Naive thymus-derived CD8-positive, alpha-beta T cell (primary cell): ENCODE data around the gene PPP1R12A. TPM values are rescaled to one million over a fixed set of nuclear protein-coding genes. Genes with fewer than 3 reads are reported as not detected.
A peak's percentile ranks its signal among the peaks of the same experiment; 100 is the strongest.
"Not testable (repeated sequence)": the region's sequence is repeated elsewhere in the genome, so short reads cannot be mapped to it uniquely, and the experiment has no call there.

Source experiments
- ATAC-seq, 2 donors: fragments of 150-1000 bp; cut with Tn5 transposase in 1 of 2; sonication (Bioruptor Pico), chemical (Tn5 transposase) in 1 of 2; 1 replicate in 1 of 2; 2 replicates in 1 of 2; pipeline ENCODE4 v1.10.0; 2021; ENCODE audit warnings: mild to moderate bottlenecking in 2 of 2, moderate library complexity in 2 of 2
- POLR2A ChIA-PET: fragments of 350-600 bp; sonication (Branson Sonifier 250); formaldehyde crosslinking; loops from one replicate; lab custom pipeline; 2021; ENCODE audit warnings: antibody characterized with exemption; lab: Charles Lee
- DNase-seq, 10 donors: peaks; one replicate each; pipeline versions ENCODE4 v3.0.0 to v3.0.0-alpha.2; 2020 to 2022
- H3K27ac Mint-ChIP-seq, 10 donors: one replicate each; pipeline ENCODE4 v1.8.0; 2020 to 2022; ENCODE audit warnings: mild to moderate bottlenecking in 10 of 10, mixed read lengths in 10 of 10, moderate library complexity in 4 of 10, inconsistent platforms in 1 of 10
- H3K27me3 Mint-ChIP-seq, 5 donors: one replicate each; pipeline ENCODE4 v1.8.0; 2021 to 2022; ENCODE audit warnings: mixed read lengths in 5 of 5
- H3K36me3 Mint-ChIP-seq, 3 donors: one replicate each; pipeline ENCODE4 v1.8.0; 2020 to 2022; ENCODE audit warnings: mixed read lengths in 3 of 3, mild to moderate bottlenecking in 2 of 3, inconsistent platforms in 1 of 3
- H3K4me1 Mint-ChIP-seq, 4 donors: one replicate each; pipeline ENCODE4 v1.8.0; 2021 to 2022; ENCODE audit warnings: mixed read lengths in 4 of 4
- H3K4me3 Mint-ChIP-seq, 10 donors: one replicate each; pipeline ENCODE4 v1.8.0; 2020 to 2022; ENCODE audit warnings: mild to moderate bottlenecking in 10 of 10, mixed read lengths in 10 of 10, moderate library complexity in 6 of 10, inconsistent platforms in 1 of 10
- H3K9me3 Mint-ChIP-seq, 9 donors: one replicate each; pipeline ENCODE4 v1.8.0; 2020 to 2022; ENCODE audit warnings: mixed read lengths in 9 of 9, mild to moderate bottlenecking in 3 of 9, inconsistent platforms in 1 of 9, moderate library complexity in 1 of 9
- polyA plus RNA-seq, 3 donors: library from polyadenylated mRNA; unstranded; fragments of 300-500 nt; fragmentation: Illumina TruSeq; gene quantifications; one replicate each; pipeline ENCODE4 v1.2.3, GENCODE V29; 2021
- total RNA-seq, 8 experiments: library from RNA in 2 of 8; stranded (reverse) in 2 of 8; gene quantifications; one replicate each; pipeline ENCODE4 v1.2.3 and lab custom pipeline; 2021 to 2026

Gene PPP1R12A
- total and polyA plus RNA-seq, 5 experiments from 2014 or later, result 75.4 to 133 (median 84.9) TPM

- Mint-ChIP-seq H3K4me1 (peaks cover 34 to 92% (median 75%) of the 10 kb centered on the region in 4 donors), H3K27ac (no peak overlapping the region), H3K36me3 (peaks cover 0 to 3% (median 0%) of the 10 kb centered on the region in 3 donors), H3K9me3 (no peaks in the 10 kb centered on the region), H3K27me3 (no peaks in the 10 kb centered on the region), H3K4me3 (no peak overlapping the region)
- POLR2A ChIA-PET, result no interaction called here
- ATAC-seq, result no peak
- no peak for DNase-seq
Observed at GRCh38 chr12:79884401-79885006, 50.4 kb downstream of the PPP1R12A start.

GRCh38 chr12:79883216-79883615 is 51.7 kb downstream of the PPP1R12A start:
- ATAC-seq (peak in 1 of 2 donors; percentile 33), DNase-seq (no peak)
- H3K4me1 Mint-ChIP-seq, result peaks cover 31 to 90% (median 70%) of the 10 kb centered on the region in 4 donors
- peak overlapping the region in 6 of 10 donors; percentile 1 to 27 (median 8) for H3K4me3 Mint-ChIP-seq
- peak overlapping the region in 6 of 10 donors; percentile 1 to 43 (median 15) for H3K27ac Mint-ChIP-seq
- no peaks in the 10 kb centered on the region for H3K9me3 Mint-ChIP-seq
- POLR2A ChIA-PET, result no interaction called here
- peaks cover 0 to 4% (median 0%) of the 10 kb centered on the region in 3 donors for H3K36me3 Mint-ChIP-seq
- no peaks in the 10 kb centered on the region for H3K27me3 Mint-ChIP-seq

GRCh38 chr12:79881351-79881750 is 53.5 kb downstream of the PPP1R12A start:
- POLR2A ChIA-PET, result no interaction called here
- no peaks in the 10 kb centered on the region for H3K9me3 Mint-ChIP-seq
- H3K4me1 Mint-ChIP-seq, result peaks cover 29 to 89% (median 67%) of the 10 kb centered on the region in 4 donors
- peak overlapping the region in 4 of 10 donors; percentile 14 to 62 (median 50) for H3K27ac Mint-ChIP-seq
- peaks cover 0 to 12% (median 4%) of the 10 kb centered on the region in 3 donors for H3K36me3 Mint-ChIP-seq
- H3K27me3 Mint-ChIP-seq, result no peaks in the 10 kb centered on the region
- peak in 1 of 10 donors; percentile 12 for DNase-seq
- peak overlapping the region in 4 of 10 donors; percentile 12 to 60 (median 25) for H3K4me3 Mint-ChIP-seq
- peak in 1 of 2 donors; percentile 52 for ATAC-seq

- Mint-ChIP-seq H3K27ac (peak overlapping the region in 1 of 10 donors; percentile 28), H3K4me1 (peaks cover 32 to 88% (median 76%) of the 10 kb centered on the region in 4 donors)
- DNase-seq, POLR2A ChIA-PET, H3K27me3 Mint-ChIP-seq, H3K9me3 Mint-ChIP-seq, H3K36me3 Mint-ChIP-seq, H3K4me3 Mint-ChIP-seq, ATAC-seq: not testable (repeated sequence)
Observed at GRCh38 chr12:79878506-79878905, 56.4 kb downstream of the PPP1R12A start.

GRCh38 chr12:79877246-79877645 is 57.7 kb downstream of the PPP1R12A start:
- H3K27me3 Mint-ChIP-seq, result no peaks in the 10 kb centered on the region
- peaks cover 6 to 17% (median 6%) of the 10 kb centered on the region in 3 donors for H3K36me3 Mint-ChIP-seq
- peaks cover 27 to 85% (median 68%) of the 10 kb centered on the region in 4 donors for H3K4me1 Mint-ChIP-seq
- no peaks in the 10 kb centered on the region for H3K9me3 Mint-ChIP-seq
- H3K27ac Mint-ChIP-seq, result no peak overlapping the region
- ATAC-seq, result no peak
- no peak overlapping the region for H3K4me3 Mint-ChIP-seq
- POLR2A ChIA-PET, result interaction anchor here (0.7 kb wide), 1 partner anchor 50 kb away, joined by 3 read pairs; no protein-coding TSS in a partner anchor
- DNase-seq, result no peak

- Mint-ChIP-seq H3K27me3 (no peaks in the 10 kb centered on the region), H3K4me3 (no peak overlapping the region), H3K4me1 (peaks cover 19 to 81% (median 62%) of the 10 kb centered on the region in 4 donors), H3K9me3 (no peaks in the 10 kb centered on the region), H3K36me3 (peaks cover 12 to 40% (median 17%) of the 10 kb centered on the region in 3 donors), H3K27ac (peak overlapping the region in 4 of 10 donors; percentile 3 to 71 (median 40))
- DNase-seq, result no peak
- no peak for ATAC-seq
- POLR2A ChIA-PET, result no interaction called here
Observed at GRCh38 chr12:79874665-79875064, 60.2 kb downstream of the PPP1R12A start.

- Mint-ChIP-seq H3K27ac (peak overlapping the region in 3 of 10 donors; percentile 11 to 57 (median 17)), H3K36me3 (peaks cover 19 to 53% (median 30%) of the 10 kb centered on the region in 3 donors), H3K9me3 (no peaks in the 10 kb centered on the region), H3K4me1 (peaks cover 21 to 79% (median 62%) of the 10 kb centered on the region in 4 donors), H3K4me3 (no peak overlapping the region), H3K27me3 (no peaks in the 10 kb centered on the region)
- POLR2A ChIA-PET, result interaction anchor here (0.6 kb wide), 1 partner anchor 33 kb away, joined by 3 read pairs; no protein-coding TSS in a partner anchor
- no peak for DNase-seq
- ATAC-seq, result no peak
Observed at GRCh38 chr12:79873201-79873600, 61.7 kb downstream of the PPP1R12A start.

GRCh38 chr12:79871621-79872020 is 63.3 kb downstream of the PPP1R12A start:
- peaks cover 26 to 60% (median 42%) of the 10 kb centered on the region in 3 donors for H3K36me3 Mint-ChIP-seq
- peak overlapping the region in 3 of 10 donors; percentile 12 to 57 (median 12) for H3K27ac Mint-ChIP-seq
- POLR2A ChIA-PET, result no interaction called here
- ATAC-seq, result no peak
- H3K4me3 Mint-ChIP-seq, result no peak overlapping the region
- peaks cover 23 to 73% (median 59%) of the 10 kb centered on the region in 4 donors for H3K4me1 Mint-ChIP-seq
- DNase-seq, result no peak
- H3K27me3 Mint-ChIP-seq, result no peaks in the 10 kb centered on the region
- peaks cover 0 to 4% (median 0%) of the 10 kb centered on the region in 9 donors for H3K9me3 Mint-ChIP-seq

- Mint-ChIP-seq H3K27ac (peak overlapping the region in 3 of 10 donors; percentile 49 to 57 (median 55)), H3K4me1 (peaks cover 22 to 73% (median 58%) of the 10 kb centered on the region in 4 donors), H3K36me3 (peaks cover 26 to 67% (median 47%) of the 10 kb centered on the region in 3 donors), H3K27me3 (no peaks in the 10 kb centered on the region), H3K4me3 (no peak overlapping the region), H3K9me3 (peaks cover 0 to 9% (median 0%) of the 10 kb centered on the region in 9 donors)
- no peak for ATAC-seq
- no peak for DNase-seq
- POLR2A ChIA-PET, result no interaction called here
Observed at GRCh38 chr12:79870916-79871315, 64.0 kb downstream of the PPP1R12A start.

GRCh38 chr12:79859646-79860045 is 75.3 kb downstream of the PPP1R12A start:
- Mint-ChIP-seq H3K4me3 (no peak overlapping the region), H3K27ac (no peak overlapping the region), H3K9me3 (peaks cover 0 to 22% (median 10%) of the 10 kb centered on the region in 9 donors), H3K27me3 (no peaks in the 10 kb centered on the region), H3K4me1 (peaks cover 37 to 47% (median 40%) of the 10 kb centered on the region in 4 donors), H3K36me3 (peaks cover 22 to 51% (median 46%) of the 10 kb centered on the region in 3 donors)
- no peak for DNase-seq
- no peak for ATAC-seq
- POLR2A ChIA-PET, result no interaction called here

- Mint-ChIP-seq H3K4me3 (no peak overlapping the region), H3K27ac (no peak overlapping the region)
Observed at GRCh38 chr12:79858518-79858917, 76.4 kb downstream of the PPP1R12A start.

GRCh38 chr12:79857675-79858074 is 77.2 kb downstream of the PPP1R12A start:
- POLR2A ChIA-PET, result no interaction called here
- Mint-ChIP-seq H3K27me3 (no peaks in the 10 kb centered on the region), H3K4me3 (no peak overlapping the region), H3K9me3 (peaks cover 1 to 11% (median 7%) of the 10 kb centered on the region in 9 donors), H3K4me1 (peaks cover 21 to 35% (median 23%) of the 10 kb centered on the region in 4 donors), H3K36me3 (peaks cover 21 to 42% (median 35%) of the 10 kb centered on the region in 3 donors), H3K27ac (no peak overlapping the region)
- ATAC-seq, result no peak
- no peak for DNase-seq

More at GRCh38 chr12:79858518-79858917, 76.4 kb downstream of the PPP1R12A start:
- H3K4me1 Mint-ChIP-seq, result peaks cover 28 to 41% (median 30%) of the 10 kb centered on the region in 4 donors
- POLR2A ChIA-PET, result no interaction called here
- peaks cover 0 to 13% (median 8%) of the 10 kb centered on the region in 9 donors for H3K9me3 Mint-ChIP-seq
- H3K36me3 Mint-ChIP-seq, result peaks cover 24 to 41% (median 41%) of the 10 kb centered on the region in 3 donors
- no peak for ATAC-seq
- DNase-seq, result no peak
- H3K27me3 Mint-ChIP-seq, result no peaks in the 10 kb centered on the region
